ELF-1 (cell line): ENCODE data around the gene PLA2G12A.

ENCODE experiments used
- DNase-seq: peaks from one replicate; pipeline ENCODE4 v3.0.0-alpha.2; 2016; ENCODE audit warnings: low read depth, low spot score

PLA2G12A gene

DNA sequence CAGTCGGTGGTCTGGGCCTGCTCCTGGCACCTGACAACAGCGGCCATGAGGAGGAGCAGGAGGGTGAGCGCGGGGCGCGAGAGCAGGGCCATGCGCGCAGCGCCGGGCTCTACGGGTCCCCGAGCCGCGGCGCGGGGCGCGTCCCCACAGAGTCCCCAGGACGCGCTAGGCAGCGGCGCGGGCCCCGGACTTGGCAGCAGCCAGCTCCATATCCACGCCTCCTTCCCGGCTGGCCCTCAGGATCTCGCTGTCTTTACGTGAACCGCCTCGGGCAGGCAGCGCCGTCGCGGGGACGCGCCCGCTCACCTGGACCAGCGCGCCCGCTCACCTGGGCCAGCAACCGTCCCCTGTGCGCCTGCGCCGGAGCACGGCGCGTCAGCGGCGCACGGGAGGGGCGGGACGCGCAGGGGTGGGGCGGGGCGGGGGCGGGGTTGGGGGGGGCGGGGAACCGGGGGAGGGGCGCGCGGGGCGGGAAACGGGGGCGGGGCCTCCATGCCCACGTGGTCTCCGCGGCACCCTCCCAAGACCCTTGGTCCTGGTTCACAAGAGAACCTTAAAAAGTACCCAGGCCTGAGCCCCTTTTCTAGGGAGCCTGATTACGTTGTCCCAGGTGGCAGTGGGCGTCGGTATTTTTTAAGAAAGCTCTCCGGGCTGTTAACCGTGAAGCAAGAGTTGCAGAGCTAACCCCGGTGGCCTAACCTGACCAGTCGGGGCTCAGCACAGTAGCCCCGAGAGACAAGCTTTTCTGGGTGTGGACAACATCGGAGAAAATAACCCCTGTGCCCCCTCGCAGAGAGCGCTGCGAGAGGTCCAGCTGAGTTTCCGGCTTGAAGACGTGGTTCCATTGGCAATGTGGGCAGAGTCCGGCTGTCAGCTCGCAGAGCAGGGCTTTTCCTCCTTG, at the start of gene PLA2G12A:
Gene PLA2G12A, minus strand, starts transcription at position 353 of the 901 bp plus-strand sequence. Its CDS starts 261 bp downstream, at position 92.
- DNase-seq, result peak; percentile 90

DNA sequence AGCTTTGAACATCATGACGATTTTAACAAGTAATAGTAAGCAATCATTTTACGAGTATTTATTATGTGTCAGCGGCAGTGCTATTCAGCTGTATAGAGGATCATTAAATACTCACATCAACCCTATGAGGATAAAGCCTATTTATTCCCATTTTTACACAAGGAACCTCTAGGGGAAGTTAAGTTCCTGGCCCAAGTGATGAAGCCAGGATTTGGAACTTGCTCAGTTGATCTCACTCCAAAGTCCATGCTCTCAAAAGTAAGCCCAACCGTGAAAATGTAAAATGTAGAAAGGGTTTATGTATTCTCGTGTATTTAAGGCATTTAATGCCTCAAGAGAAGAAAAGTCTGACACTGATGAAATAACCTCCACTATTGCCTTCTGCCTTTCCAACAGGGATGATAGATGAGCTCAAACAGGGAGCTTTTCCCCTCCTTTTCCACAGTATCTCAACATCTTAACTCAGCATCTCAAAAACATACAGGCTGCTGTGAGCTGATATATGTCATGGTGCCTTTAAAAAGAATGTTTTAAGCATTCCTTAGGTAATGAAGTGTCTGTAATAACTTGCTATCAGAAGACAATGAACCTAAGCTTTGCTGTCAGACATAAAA, 35.0 kb upstream of the PLA2G12A start:
- no peak for DNase-seq

DNA sequence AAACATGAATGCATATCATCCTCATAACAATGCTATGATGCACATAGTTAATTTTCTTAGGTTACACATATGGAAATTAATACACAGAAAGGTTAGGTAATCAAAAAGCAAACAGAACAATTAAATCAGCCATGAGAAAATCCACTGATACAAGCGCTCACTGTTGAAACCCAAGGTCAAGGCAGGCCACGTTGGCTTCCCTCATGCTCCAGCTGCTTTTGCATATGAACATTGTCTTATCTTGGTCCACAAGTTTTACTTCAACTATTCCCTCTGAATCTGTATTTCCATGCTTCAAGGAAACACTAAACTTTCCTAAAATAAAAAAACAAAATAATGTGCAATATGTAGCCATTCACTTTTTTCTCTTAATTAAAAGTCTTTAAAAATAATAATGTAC, 34.5 kb upstream of the PLA2G12A start:
- DNase-seq, result no peak

DNA sequence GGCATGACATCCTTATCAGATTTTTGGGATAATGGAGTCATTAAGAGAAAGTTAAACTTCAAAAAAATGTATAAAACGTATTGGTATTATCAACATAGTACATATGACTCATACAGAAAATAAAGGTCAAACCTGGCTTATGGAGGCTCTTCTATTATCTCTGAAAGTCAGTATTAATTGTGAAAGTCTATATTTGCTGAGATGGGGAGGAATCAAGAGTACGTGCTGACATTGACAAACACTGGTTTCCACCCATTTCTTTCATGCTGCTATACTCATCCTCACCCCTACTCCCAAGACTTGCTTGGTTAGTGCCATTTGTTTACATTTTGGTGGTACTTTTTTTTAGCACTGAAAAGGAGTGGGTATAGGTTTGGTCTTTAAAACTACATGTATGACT, 30.8 kb upstream of the PLA2G12A start:
- no peak for DNase-seq

DNA sequence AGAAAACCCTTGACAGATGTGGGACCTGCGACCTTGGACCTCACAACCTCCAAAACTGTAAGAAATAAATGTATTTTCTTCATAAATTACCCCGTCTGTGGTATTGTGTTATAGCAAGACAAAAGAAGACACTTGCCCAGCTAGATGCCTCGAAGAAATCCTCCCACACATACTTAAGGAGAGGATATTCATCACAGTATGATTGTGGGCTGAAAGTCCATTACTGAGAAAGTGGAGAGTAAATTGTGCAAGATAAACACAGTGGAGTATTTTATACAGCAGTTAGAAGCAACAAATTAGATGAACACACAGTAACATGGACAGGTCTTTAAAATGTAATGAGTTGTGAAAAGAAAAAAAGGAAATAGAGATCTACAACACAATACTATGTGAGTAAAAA, 25.8 kb upstream of the PLA2G12A start:
- DNase-seq, result no peak

DNA sequence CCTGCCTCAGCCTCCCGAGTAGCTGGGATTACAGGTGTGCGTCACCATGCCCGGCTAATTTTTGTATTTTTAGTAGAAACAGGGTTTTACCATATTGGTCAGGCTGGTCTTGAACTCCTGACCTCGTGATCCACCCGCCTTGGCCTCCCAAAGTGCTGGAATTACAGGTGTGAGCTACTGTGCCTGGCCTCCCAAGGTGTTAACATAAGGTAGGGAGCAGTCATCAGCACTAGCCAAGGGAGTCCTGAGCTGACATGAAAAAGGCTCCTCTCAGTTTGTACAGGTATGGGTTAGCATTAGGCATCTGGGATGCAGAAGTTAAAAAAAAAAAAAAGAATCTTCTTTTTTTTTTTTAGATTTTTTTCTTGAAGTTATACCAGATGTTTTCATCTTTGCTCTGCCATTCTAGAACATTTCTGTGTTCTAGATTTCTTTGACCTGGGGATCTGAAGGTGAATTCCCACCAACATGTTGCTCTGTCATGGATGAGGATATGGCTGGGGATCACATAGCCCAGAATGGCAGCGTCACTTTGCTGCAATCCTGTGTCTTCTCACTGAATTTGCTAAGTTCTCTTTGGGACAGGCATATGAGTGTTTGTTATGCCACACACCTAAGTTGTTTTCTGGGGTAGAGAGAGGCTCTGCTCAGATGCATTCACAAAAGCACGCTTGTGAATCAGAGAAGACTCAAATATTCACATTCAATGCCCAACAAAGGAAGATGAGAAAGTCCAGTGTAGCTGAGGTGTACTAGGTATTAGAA, 24.4 kb upstream of the PLA2G12A start:
- DNase-seq, result peak; percentile 21

DNA sequence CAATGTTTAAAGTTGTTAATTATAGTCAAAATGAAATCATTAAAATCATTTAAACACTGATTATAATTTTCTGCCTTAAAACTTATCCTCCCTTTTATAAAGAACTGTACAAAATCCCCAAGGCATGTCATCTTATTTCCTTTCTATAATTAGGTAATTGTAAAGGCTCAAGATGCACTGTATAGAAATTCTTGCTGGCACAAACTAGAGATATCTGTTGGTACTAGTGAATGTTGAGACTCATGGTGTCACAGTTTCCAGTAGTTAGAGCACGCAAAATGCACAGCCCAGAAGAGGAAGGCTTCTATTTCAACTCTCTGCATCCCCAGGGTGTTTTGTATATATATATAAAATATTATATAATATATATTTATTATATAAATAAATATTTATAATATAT, 22.7 kb upstream of the PLA2G12A start:
- DNase-seq, result no peak

DNA sequence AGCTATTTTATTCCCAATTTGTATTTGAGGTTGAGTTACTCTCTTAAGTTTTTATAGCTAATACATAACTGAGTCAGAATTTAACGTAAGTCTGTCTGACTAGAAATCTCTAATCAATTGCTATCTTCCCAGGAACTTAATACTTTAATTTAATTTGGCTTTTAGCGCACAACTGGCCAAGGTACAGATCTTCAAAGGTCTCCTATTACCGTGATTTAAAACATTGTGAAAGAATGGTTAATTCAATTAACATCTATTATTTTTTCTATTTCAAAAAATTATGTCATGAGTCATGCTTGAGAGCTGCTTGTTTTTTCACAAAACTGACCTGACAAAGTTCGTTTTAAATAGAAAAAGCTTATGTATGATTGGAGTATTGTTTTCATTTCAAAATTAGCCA, 22.0 kb upstream of the PLA2G12A start:
- no peak for DNase-seq

DNA sequence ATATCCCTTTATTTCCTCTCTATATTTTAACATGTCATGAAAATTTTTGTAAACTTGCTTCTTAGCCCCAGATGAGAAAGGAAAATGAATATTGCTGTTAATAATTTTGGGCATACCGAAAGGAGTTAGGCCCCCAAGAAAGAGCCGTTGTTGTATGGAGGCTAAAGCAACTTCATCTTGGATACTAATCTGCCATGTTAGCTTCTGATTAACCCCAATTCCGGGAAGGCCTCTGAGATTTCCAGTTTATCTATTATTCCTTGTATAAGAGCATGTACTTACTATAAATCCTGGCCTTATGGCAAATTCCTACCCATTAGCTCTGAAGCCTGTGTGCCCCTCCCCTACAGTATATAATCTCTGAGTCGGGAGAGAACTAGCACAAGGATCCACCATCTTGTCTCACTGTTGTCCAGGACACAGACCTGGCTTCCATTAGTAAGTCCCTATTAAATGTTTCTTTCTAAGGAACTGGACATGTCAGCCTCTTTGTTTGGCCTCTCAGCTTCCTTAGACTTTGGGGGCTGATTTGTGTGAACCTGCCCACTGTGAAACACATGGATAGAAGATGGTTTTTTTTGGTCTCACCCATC, 20.9 kb upstream of the PLA2G12A start:
- no peak for DNase-seq

DNA sequence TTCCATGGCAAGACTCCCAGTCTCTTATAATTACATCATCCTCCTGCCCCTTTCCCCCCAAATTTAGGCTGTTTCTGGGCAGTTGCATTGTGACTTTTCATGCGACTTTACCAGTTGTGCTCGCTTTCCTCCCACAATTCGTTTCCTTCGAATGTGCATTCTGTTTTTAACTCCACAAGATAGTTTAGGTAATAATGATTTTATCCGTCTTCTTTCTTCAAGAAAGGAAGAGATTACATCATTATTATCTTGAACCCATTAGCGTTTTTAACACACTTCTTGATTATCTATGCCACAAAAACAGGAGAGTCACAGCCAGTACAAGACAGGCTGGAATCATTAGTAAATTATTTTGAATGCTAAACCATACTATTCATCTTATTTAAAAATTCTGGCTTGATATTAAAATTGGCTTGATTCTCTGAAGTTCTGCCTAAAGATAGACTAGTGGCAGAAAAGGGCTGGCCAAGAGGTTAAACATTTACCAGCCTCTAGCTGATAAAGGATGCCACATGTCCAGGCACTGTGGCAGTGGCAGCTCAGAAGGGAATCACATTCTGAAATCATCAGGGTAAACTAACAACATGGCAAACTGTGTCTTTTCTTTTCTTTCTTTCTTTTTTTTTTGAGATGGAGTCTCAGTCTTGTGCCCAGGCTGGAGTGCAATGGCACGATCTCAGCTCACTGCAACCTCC, 19.7 kb upstream of the PLA2G12A start:
- no peak for DNase-seq

DNA sequence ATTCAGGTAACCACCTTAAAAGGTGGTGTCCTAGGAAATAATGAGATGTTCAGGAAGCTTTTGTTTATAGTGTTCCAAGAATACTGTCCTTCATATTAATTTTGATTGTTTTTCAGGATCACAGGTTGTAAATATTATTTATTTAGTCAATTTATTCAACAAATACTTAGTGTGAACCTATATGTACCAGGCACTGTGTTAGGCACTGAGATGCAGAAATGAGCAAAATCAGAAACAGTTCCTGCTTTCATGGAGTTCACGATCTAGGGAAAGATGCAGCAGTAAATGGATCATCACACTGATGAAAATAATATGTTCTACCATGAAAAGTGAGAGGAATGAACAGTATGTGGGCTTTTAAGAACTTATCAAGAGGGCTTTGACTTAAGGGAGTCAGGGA, 18.2 kb upstream of the PLA2G12A start:
- no peak for DNase-seq

DNA sequence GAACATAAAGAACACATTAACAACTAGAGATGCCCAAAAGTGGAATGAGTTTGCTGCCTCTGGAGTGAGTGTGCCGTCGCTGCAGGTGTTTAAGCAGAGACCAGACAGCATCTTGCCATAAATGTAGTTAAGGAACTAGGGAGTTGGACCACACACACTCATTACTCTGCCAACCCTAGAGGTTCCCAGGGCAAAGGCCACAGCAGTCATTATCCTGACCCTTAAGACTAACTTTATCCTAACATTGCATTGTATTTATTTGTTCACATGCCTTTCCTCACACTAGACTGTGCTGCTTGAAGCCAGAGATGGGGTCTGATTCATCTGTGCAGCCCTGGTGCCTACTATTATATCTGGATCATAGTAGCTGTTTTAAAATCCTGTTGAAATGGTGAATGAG, 16.9 kb upstream of the PLA2G12A start:
- no peak for DNase-seq

DNA sequence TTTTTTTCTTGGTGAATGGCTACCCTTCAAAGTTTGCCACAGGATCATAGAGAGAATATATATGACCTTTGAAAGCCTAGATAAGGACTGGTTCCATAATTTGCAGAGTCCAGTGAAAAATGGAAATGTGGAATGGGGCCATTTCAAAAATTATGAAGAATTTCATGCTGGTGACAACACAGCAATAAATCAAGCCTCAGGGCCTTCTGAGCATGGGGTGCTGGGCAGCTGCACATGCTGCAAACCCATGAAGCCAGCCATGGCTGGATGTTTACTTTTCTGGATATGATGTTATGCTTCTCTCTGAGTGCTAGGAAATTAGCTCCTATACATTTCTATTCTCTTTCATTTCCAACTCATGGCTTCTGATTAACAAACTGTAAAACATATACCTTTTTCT, 16.0 kb upstream of the PLA2G12A start:
- no peak for DNase-seq

DNA sequence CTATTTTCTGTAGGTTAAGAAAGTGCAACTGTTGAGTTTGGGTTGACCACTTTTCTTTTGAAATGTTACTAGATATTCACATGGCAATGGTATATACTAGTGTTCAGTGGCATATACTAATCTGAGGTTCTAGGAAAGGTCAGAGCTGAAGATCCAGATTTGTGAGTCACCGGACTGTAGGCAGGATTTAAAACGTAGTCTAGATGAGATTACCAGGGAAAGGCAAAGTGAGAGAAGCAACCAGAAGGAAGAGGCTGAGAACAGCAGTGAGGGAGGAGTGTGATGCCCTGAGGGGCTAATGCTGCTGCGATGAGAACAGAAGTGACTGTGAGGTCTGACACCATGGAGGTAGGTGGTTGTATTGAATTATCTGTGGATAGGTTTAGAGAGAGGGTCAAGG, 9.7 kb upstream of the PLA2G12A start:
- peak; percentile 50 for DNase-seq

DNA sequence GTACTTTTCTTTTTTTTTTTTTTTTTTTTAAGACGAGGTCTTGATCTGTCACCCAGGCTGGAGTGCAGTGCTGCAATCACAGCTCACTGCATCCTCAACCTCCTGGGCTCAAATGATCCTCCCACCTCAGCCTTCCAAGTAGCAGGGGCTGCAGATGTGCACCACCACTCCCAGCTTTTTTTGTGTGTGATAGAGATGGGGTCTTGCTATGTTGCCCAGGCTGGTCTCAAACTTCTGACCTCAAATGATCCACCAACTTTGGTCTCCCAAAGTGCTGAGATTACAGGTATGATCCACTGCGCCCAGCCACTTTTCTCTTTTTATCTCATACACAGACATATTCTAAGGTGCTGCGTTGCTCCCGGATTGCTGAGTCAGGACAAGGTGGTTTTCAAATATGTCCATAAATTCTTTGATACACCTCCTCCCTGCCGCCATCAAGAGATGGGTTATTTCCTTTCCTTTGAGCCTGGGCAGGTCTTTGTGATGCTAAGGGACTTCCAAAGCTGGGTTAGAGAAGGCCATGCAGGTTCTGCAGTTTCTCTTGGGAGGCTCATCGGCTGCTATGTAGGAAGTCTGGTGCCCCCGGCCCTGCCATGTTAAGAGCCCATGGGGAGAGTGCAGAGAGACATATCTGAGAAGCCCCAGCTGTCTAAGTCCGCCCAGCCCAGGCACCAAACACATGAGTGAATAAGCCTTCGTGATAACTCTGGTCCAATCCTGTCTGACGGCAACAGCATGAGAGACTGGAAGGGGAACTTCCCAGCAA, 8.4 kb upstream of the PLA2G12A start:
- DNase-seq, result no peak

DNA sequence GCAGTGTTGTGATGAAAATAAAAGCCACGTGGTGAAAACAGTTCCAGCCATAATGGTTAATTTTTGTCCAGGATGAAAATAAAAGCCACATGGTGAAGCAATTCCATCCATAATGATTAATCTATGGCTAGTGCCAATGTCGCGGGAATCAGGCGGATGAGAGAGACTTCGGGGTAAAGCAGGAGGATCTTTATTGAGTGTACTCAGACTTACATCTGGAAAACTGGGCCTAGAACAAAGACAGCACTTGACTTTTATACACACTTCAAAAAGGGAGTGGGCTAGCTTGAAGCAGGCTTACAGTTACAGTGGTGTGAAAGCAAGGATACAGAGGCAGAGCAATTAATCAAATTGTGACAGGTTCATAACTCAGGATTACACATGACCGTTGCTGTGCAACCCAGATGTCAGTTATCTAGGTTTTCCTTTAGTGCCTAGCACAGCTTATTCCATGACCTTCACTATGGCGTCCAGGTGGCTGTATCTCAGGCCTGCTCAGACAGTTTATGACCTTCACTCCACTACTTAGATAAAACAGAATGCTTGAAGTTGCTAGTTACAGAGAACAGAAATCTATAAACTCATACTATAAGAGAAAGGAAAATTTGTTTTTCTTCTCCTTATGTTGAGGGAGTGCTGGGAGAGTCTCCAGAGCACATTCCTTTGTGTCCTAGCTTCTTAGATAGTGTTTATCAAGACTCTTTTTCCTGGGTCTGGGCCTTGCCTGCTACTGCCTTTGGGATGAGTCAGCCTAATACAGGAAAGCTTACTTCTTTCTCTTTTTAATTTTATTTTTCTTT, 5.9 kb upstream of the PLA2G12A start:
- peak; percentile 14 for DNase-seq

DNA sequence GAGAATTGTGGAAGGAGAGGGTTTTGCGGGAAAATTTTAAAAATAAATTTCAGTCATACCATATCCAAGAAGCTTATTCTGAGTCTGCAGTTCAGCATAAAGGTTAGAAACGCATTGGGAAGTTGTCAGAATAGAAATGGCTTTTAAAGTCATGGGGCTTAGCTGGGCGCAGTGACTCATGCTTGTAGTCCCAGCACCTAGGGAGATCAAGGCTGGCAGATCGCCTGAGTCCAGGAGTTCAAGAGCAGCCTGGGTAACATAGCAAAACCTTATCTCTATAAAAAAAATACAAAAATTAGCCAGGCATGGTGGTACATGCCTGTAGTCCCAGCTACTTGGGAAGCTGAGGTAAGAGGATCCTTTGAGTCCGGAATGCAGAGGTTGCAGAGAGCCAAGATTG, 3.9 kb upstream of the PLA2G12A start:
- no peak for DNase-seq

DNA sequence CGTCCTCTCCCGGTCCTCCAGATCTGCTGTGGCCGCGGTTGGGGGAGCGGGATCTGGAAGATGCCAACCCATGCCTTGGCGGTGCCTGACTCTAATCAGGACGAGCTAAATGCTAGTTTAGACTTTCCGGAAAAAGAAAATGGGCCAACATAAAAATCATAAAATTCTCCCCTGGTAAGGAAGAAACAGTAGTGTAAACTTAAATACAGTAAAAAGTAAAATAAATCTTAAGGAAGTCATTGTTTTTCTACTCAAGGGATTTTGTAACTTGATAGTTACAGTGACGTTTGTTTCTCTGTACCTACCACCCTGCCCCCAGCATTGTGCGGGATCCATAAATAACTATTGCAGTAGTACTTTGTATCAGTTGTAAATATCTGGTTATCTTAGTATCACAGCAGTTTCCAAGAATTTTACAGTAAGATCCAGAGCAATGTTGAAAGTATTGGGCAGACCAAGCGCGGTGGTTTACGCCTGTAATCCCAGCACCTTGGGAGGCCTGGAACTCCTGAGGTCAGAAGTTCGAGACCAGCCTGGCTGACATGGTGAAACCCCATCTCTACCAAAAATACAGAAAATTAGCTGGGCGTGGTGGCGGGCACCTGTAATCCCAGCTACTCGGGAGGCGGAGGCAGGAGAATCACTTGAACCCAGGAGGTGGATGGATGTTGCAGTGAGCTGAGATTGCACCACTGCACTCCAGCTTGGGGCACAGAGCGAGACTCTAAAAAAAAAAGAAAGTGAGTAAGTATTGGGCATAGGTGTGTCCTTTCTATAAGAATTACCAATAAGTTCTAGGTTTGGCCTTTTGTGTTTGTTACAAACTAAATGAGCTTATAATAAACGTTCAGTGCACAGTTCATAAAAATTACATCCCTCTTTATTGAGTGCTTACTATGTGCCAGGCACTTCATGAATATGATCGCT, 1.0 kb upstream of the PLA2G12A start:
- no peak for DNase-seq
